Measurements from ENCODE around the gene PTPRH.

PTPRH gene

GRCh38 chr19:55208880-55209692, at the start of gene PTPRH:
Gene PTPRH, minus strand, starts transcription at chr19:55209501. Its CDS starts 68 bp downstream, at chr19:55209433.
- no peak for DNase-seq

- peak; percentile 40 for DNase-seq
These were observed 49.2 kb upstream of the PTPRH start for GRCh38 chr19:55258476-55258827.

GRCh38 chr19:55257461-55258420, 48.4 kb upstream of the PTPRH start:
- peak; percentile 54 for DNase-seq

GRCh38 chr19:55256562-55257460, 47.5 kb upstream of the PTPRH start:
- no peak for DNase-seq

GRCh38 chr19:55255618-55256423, 46.5 kb upstream of the PTPRH start:
- DNase-seq, result peak; percentile 80

- no peak for DNase-seq
These were observed 45.3 kb upstream of the PTPRH start for GRCh38 chr19:55254625-55254977.

- DNase-seq, result peak; percentile 78
These were observed 44.7 kb upstream of the PTPRH start for GRCh38 chr19:55253842-55254624.

- no peak for DNase-seq
These were observed 43.7 kb upstream of the PTPRH start for GRCh38 chr19:55252760-55253663.

GRCh38 chr19:55251341-55252081, 42.2 kb upstream of the PTPRH start:
- DNase-seq, result peak; percentile 76

- no peak for DNase-seq
These were observed 41.1 kb upstream of the PTPRH start for GRCh38 chr19:55250262-55251036.

GRCh38 chr19:55249841-55250240, 40.5 kb upstream of the PTPRH start:
- no peak for DNase-seq

- no peak for DNase-seq
These were observed 39.4 kb upstream of the PTPRH start for GRCh38 chr19:55248704-55249103.

GRCh38 chr19:55248166-55248675, 38.9 kb upstream of the PTPRH start:
- DNase-seq, result no peak

- no peak for DNase-seq
These were observed 38.4 kb upstream of the PTPRH start for GRCh38 chr19:55247621-55248099.

GRCh38 chr19:55246462-55247451, 37.5 kb upstream of the PTPRH start:
- no peak for DNase-seq

GRCh38 chr19:55245236-55245904, 36.1 kb upstream of the PTPRH start:
- DNase-seq, result no peak

All from activated CD4-positive, alpha-beta T cell treated with anti-CD3 and anti-CD28 coated beads, Interleukin-2, Interleukin-6, amounts not matched to agents 100 ng/mL and 50 ng/mL, durations not matched to agents 16 hours and 8 hours (primary cell).